ENCODE results near the gene SENP2.

DNA sequence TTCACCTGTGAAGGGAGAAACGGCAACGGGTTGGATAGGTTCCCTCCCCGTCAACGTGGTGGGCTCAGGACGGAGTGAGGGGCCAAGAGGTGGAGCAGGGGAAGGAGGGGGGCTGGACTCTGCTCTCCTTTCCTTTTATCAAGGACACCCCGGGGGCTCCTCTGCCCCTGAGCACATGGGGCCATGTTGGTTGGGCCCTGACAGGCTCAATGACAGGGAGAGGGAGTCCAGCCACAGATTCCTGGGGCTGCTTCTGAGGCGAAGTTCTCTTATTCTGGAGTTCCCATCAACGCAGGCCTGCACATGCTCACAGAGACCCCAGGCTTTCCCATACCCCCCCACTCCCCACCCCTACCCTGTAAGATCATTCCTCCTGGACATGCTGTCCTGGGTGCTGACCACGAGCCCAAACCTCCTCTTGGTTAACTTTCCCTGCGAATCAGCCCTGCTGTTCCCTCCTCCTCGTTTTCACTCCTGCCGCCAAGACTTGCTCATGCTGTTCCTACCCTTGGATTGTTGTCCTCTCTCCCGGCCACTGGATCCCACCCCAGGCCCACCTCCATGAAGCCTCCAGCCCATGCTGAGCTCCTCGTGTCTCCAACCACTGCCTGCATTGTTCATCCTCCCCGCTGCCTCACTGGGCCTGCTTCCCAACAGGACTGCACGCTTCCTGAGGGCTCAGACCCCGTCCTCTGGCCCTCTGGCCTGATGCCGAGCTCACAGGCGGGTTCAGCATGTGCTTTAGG is 61.2 kb downstream of the SENP2 start:
- TF ChIP-seq, protein P1, sequence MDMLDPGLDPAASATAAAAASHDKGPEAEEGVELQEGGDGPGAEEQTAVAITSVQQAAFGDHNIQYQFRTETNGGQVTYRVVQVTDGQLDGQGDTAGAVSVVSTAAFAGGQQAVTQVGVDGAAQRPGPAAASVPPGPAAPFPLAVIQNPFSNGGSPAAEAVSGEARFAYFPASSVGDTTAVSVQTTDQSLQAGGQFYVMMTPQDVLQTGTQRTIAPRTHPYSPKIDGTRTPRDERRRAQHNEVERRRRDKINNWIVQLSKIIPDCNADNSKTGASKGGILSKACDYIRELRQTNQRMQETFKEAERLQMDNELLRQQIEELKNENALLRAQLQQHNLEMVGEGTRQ (IDR thresholded peaks at IDR 0.05; ENCODE audit: borderline replicate concordance, low read depth, low read length) = no peak
- TF ChIP-seq RXRA (IDR thresholded peaks at IDR 0.05; ENCODE audit: borderline replicate concordance, low read depth) = no peak
- TF ChIP-seq FOSL2 (IDR thresholded peaks at IDR 0.05; ENCODE audit: borderline replicate concordance, low read depth) = no peak

All from SK-N-SH (cell line).